H9 (cell line): ENCODE results near the gene TCF7L1. TPM values are rescaled to one million over a fixed set of nuclear protein-coding genes. Genes with fewer than 3 reads are reported as not detected.

Experiments used
- DNase-seq: peaks from one replicate; pipeline ENCODE4 v3.0.0-alpha.2; 2017
- H2AFZ ChIP-seq: one replicate; pipeline ENCODE4 v1.6.1; 2013; ENCODE audit warnings: mild to moderate bottlenecking, low read length, control low read depth, moderate library complexity
- H2AK5ac ChIP-seq: 2 replicates; pipeline ENCODE4 v1.6.1; 2013; ENCODE audit warnings: low read length, control low read depth, mixed read lengths; ENCODE audit not compliant: insufficient read length
- H2BK120ac ChIP-seq: one replicate; pipeline ENCODE4 v1.6.1; 2013; ENCODE audit warnings: low read depth, mild to moderate bottlenecking, low read length, control low read depth, inconsistent platforms; ENCODE audit not compliant: poor library complexity, severe bottlenecking
- H2BK12ac ChIP-seq: 2 replicates; pipeline ENCODE4 v1.6.1; 2013; ENCODE audit warnings: low read length, control low read depth, mixed read lengths, low read depth; ENCODE audit not compliant: insufficient read length
- H2BK15ac ChIP-seq: 2 replicates; pipeline ENCODE4 v1.6.1; 2013; ENCODE audit warnings: low read depth, low read length, control low read depth
- H2BK20ac ChIP-seq: one replicate; pipeline ENCODE4 v1.6.1; 2013; ENCODE audit warnings: low read depth, mild to moderate bottlenecking, low read length, control low read depth, inconsistent platforms; ENCODE audit not compliant: poor library complexity, severe bottlenecking
- H2BK5ac ChIP-seq: 2 replicates; pipeline ENCODE4 v1.6.1; 2013; ENCODE audit warnings: low read length, control low read depth, mixed read lengths; ENCODE audit not compliant: insufficient read length
- H3K14ac ChIP-seq: 2 replicates; pipeline ENCODE4 v1.6.1; 2013; ENCODE audit warnings: low read length, control low read depth; ENCODE audit not compliant: insufficient read depth
- H3K18ac ChIP-seq: 2 replicates; pipeline ENCODE4 v1.6.1; 2013; ENCODE audit warnings: low read depth, mild to moderate bottlenecking, mixed read lengths, low read length, control low read depth; ENCODE audit not compliant: insufficient read length
- H3K23ac ChIP-seq: 2 replicates; pipeline ENCODE4 v1.6.1; 2013; ENCODE audit warnings: low read length, control low read depth, mixed read lengths, low read depth; ENCODE audit not compliant: insufficient read length
- H3K23me2 ChIP-seq: 2 replicates; pipeline ENCODE4 v1.6.1; 2013; ENCODE audit warnings: low read depth, mild to moderate bottlenecking, mixed read lengths, low read length, control low read depth; ENCODE audit not compliant: insufficient read length, poor library complexity, severe bottlenecking
- H3K27ac ChIP-seq: 2 replicates; pipeline ENCODE4 v1.5.1; 2013; ENCODE audit warnings: low read length, control low read depth, mixed read lengths, low read depth; ENCODE audit not compliant: insufficient read length
- H3K27me3 ChIP-seq: 2 replicates; pipeline ENCODE4 v1.6.1; 2013; ENCODE audit warnings: low read length, control low read depth, inconsistent platforms; ENCODE audit not compliant: insufficient read depth
- H3K4ac ChIP-seq: 2 replicates; pipeline ENCODE4 v1.6.1; 2013; ENCODE audit warnings: low read depth, mild to moderate bottlenecking, control low read depth, inconsistent platforms, low read length, moderate library complexity
- H3K4me1 ChIP-seq: 2 replicates; pipeline ENCODE4 v1.6.1; 2013; ENCODE audit warnings: low read length, control low read depth, inconsistent platforms; ENCODE audit not compliant: insufficient read depth
- H3K4me2 ChIP-seq: 2 replicates; pipeline ENCODE4 v1.6.1; 2013; ENCODE audit warnings: low read length, control low read depth, mixed read lengths; ENCODE audit not compliant: insufficient read length, insufficient read depth
- H3K56ac ChIP-seq: 2 replicates; pipeline ENCODE4 v1.6.1; 2013; ENCODE audit warnings: low read depth, mild to moderate bottlenecking, mixed read lengths, low read length, control low read depth; ENCODE audit not compliant: insufficient read length
- H3K79me1 ChIP-seq: 2 replicates; pipeline ENCODE4 v1.6.1; 2013; ENCODE audit warnings: low read depth, mild to moderate bottlenecking, moderate library complexity, low read length, control low read depth, inconsistent platforms; ENCODE audit not compliant: insufficient read depth, poor library complexity, severe bottlenecking
- H3K79me2 ChIP-seq: 2 replicates; pipeline ENCODE4 v1.6.1; 2013; ENCODE audit warnings: low read length, control low read depth, inconsistent platforms; ENCODE audit not compliant: insufficient read depth
- H3K9ac ChIP-seq: 2 replicates; pipeline ENCODE4 v1.6.1; 2013; ENCODE audit warnings: low read length, control low read depth, mixed read lengths; ENCODE audit not compliant: insufficient read length; ENCODE audit errors: extremely low read depth
- H3K9me3 ChIP-seq: one replicate; pipeline ENCODE4 v1.6.1; 2013; ENCODE audit warnings: low read depth, low read length, inconsistent platforms; ENCODE audit not compliant: control insufficient read depth
- H3T11ph ChIP-seq: one replicate; pipeline ENCODE4 v1.6.1; 2013; ENCODE audit warnings: mild to moderate bottlenecking, low read length, control low read depth, inconsistent platforms
- H4K20me1 ChIP-seq: one replicate; pipeline ENCODE4 v1.6.1; 2013; ENCODE audit not compliant: control insufficient read depth, insufficient read length, insufficient read depth
- H4K5ac ChIP-seq: 2 replicates; pipeline ENCODE4 v1.6.1; 2013; ENCODE audit warnings: low read depth, mild to moderate bottlenecking, mixed read lengths, low read length, control low read depth; ENCODE audit not compliant: insufficient read length
- H4K8ac ChIP-seq: replicated peaks from 2 replicates; pipeline ENCODE4 v1.6.1; 2013; ENCODE audit warnings: low read length, control low read depth, mixed read lengths, low read depth; ENCODE audit not compliant: insufficient read length
- H4K91ac ChIP-seq: 2 replicates; pipeline ENCODE4 v1.6.1; 2013; ENCODE audit warnings: low read depth, mild to moderate bottlenecking, moderate library complexity, mixed read lengths, low read length, control low read depth; ENCODE audit not compliant: insufficient read length
- H3K27ac Mint-ChIP-seq, 3 experiments: 2 replicates in 2 of 3; 3 replicates in 1 of 3; pipeline ENCODE4 v1.8.0; 2020 to 2021; ENCODE audit warnings: mixed read lengths in 3 of 3, mild to moderate bottlenecking in 1 of 3, moderate library complexity in 1 of 3
- H3K27me3 Mint-ChIP-seq: 2 replicates; pipeline ENCODE4 v1.8.0; 2021; ENCODE audit warnings: low read depth, mild to moderate bottlenecking, moderate library complexity, mixed read lengths
- H3K36me3 Mint-ChIP-seq, 3 experiments: 2 replicates in 2 of 3; 3 replicates in 1 of 3; pipeline ENCODE4 v1.8.0; 2020 to 2021; ENCODE audit warnings: low read depth in 3 of 3, mixed read lengths in 3 of 3; ENCODE audit not compliant: insufficient read depth in 1 of 3
- H3K4me1 Mint-ChIP-seq, 2 experiments: 2 replicates each; pipeline ENCODE4 v1.8.0; 2020; ENCODE audit warnings: mixed read lengths in 2 of 2
- H3K4me3 Mint-ChIP-seq, 2 experiments: 2 replicates in 1 of 2; 3 replicates in 1 of 2; pipeline ENCODE4 v1.8.0; 2020 to 2021; ENCODE audit warnings: mild to moderate bottlenecking in 2 of 2, mixed read lengths in 2 of 2, moderate library complexity in 1 of 2
- H3K9me3 Mint-ChIP-seq, 2 experiments: 2 replicates in 1 of 2; 3 replicates in 1 of 2; pipeline ENCODE4 v1.8.0; 2020; ENCODE audit warnings: mild to moderate bottlenecking in 2 of 2, mixed read lengths in 2 of 2, moderate library complexity in 1 of 2
- WGBS: extraction: QIAGEN DNeasy Blood & Tissue Kit; methylation state at CpG from one replicate; pipeline ENCODE4 v1.1.7; 2013; ENCODE audit warnings: missing lambda C conversion rate, low lambda C conversion rate, mixed read lengths; ENCODE audit not compliant: insufficient read length; ENCODE audit errors: extremely low coverage; 5-methylcytosine and 5-hydroxymethylcytosine counted together
- total RNA-seq: library from RNA; stranded (reverse); gene quantifications from 2 replicates; pipeline ENCODE4 v1.2.1, GENCODE V29; 2021
- TF ChIP-seq, protein P1 (sequence below): fragments of 200-600 bp; sonication (generic); conservative IDR thresholded peaks from 3 replicates; pipeline ENCODE4 v1.8.0; 2021; ENCODE audit warnings: antibody characterized with exemption, mild to moderate bottlenecking

Gene TCF7L1
- total RNA-seq, 1 experiment from 2014 or later: 112 TPM

DNA sequence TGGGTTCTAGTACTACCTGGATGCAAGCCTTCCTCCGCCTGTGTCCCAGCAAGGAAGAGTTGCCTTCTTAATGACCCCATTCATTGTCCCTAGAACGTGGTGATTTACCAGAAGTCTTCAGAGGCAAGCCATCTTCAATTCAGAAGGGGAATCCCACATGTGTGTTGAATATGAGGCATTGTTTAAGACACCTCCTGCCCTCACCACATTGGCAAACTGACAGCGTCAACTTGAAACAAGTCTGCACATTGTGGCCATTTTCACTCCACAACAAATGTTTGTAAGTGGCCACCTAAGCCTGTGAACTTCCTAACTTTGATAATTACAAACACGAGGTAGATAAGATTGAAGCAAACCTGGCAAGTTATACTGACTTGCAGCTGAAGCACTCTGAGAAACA lies 83.7 kb downstream of the TCF7L1 start:
- no peak overlapping the region for H2BK12ac ChIP-seq
- H2BK15ac ChIP-seq: no peak overlapping the region
- no peak overlapping the region for H3K9ac ChIP-seq
- H4K91ac ChIP-seq: peak overlapping the region; percentile 62
- no peak overlapping the region for H2BK5ac ChIP-seq
- H3K23me2 ChIP-seq: no peaks in the 10 kb centered on the region
- no peak overlapping the region for H3K4ac ChIP-seq
- H2AK5ac ChIP-seq: no peak overlapping the region
- H3K14ac ChIP-seq: no peak overlapping the region
- H2AFZ ChIP-seq: no peak overlapping the region
- H2BK20ac ChIP-seq: no peak overlapping the region
- H3K79me1 ChIP-seq: no peaks in the 10 kb centered on the region
- H3K4me1 Mint-ChIP-seq: peaks cover 64 to 70% of the 10 kb centered on the region in 2 experiments
- H3K9me3 Mint-ChIP-seq: no peaks in the 10 kb centered on the region; a peak in 1 of 5 replicates
- H4K8ac ChIP-seq: no peak overlapping the region
- no peak for DNase-seq
- no peak overlapping the region for H3K18ac ChIP-seq
- H3K23ac ChIP-seq: no peak overlapping the region
- no CpG with 5 or more reads among the region's 4 CpGs for WGBS
- peak overlapping the region in 2 of 3 experiments; percentile 95; a peak in 3 of 7 replicates for H3K27ac Mint-ChIP-seq
- no peaks in the 10 kb centered on the region for H4K20me1 ChIP-seq
- no peaks in the 10 kb centered on the region for H3K9me3 ChIP-seq
- H3T11ph ChIP-seq: no peak overlapping the region
- no peaks in the 10 kb centered on the region for H3K27me3 Mint-ChIP-seq
- H3K79me2 ChIP-seq: peaks cover 18% of the 10 kb centered on the region; the same call in 1 of the 2 replicates
- H4K5ac ChIP-seq: no peak overlapping the region
- H3K36me3 Mint-ChIP-seq: peaks cover 3 to 9% (median 3%) of the 10 kb centered on the region in 3 experiments; a peak in 5 of 7 replicates
- no peak overlapping the region for H3K4me3 Mint-ChIP-seq
- no peak overlapping the region for H3K27ac ChIP-seq
- H3K27me3 ChIP-seq: no peaks in the 10 kb centered on the region
- H2BK120ac ChIP-seq: no peak overlapping the region
- H3K4me1 ChIP-seq: peaks cover 34% of the 10 kb centered on the region
- H3K56ac ChIP-seq: no peak overlapping the region
- no peak overlapping the region for H3K4me2 ChIP-seq
- TF ChIP-seq, protein P1, sequence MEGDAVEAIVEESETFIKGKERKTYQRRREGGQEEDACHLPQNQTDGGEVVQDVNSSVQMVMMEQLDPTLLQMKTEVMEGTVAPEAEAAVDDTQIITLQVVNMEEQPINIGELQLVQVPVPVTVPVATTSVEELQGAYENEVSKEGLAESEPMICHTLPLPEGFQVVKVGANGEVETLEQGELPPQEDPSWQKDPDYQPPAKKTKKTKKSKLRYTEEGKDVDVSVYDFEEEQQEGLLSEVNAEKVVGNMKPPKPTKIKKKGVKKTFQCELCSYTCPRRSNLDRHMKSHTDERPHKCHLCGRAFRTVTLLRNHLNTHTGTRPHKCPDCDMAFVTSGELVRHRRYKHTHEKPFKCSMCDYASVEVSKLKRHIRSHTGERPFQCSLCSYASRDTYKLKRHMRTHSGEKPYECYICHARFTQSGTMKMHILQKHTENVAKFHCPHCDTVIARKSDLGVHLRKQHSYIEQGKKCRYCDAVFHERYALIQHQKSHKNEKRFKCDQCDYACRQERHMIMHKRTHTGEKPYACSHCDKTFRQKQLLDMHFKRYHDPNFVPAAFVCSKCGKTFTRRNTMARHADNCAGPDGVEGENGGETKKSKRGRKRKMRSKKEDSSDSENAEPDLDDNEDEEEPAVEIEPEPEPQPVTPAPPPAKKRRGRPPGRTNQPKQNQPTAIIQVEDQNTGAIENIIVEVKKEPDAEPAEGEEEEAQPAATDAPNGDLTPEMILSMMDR: no peak
